Endothelial cell of umbilical vein (primary cell): ENCODE data around the gene KIF26A. TPM values are rescaled to one million over a fixed set of nuclear protein-coding genes. Genes with fewer than 3 reads are reported as not detected.

Experiments
- BruUV-seq: library from RNA; stranded (reverse); fragments of 400-500 nt; replicated peaks from 2 replicates; lab custom pipeline; 2021; lab: Mats Ljungman, UMichigan
- CTCF ChIA-PET: fragments of 300-600, 350-600 bp; sonication (Branson Sonifier 250); formaldehyde crosslinking; loops from one replicate; lab custom pipeline; 2021; ENCODE audit warnings: antibody characterized with exemption, inconsistent platforms; lab: Charles Lee
- POLR2A ChIA-PET: fragments of 300-600, 350-600 bp; sonication (Branson Sonifier 250); formaldehyde crosslinking; loops from one replicate; lab custom pipeline; 2021; ENCODE audit warnings: antibody characterized with exemption, inconsistent platforms; lab: Charles Lee
- DNase-seq: peaks from one replicate; pipeline ENCODE4 v3.0.0-alpha.2; 2011; ENCODE audit warnings: low read depth, low spot score
- FAIRE-seq: peaks from 2 replicates; lab custom pipeline; 2011; peaks lifted over from hg19 to GRCh38; lab: Jason Lieb, UNC
- H2AFZ ChIP-seq: 2 replicates; pipeline ENCODE4 v1.6.0; 2012; ENCODE audit warnings: low read depth, low read length, control low read depth, inconsistent platforms
- H3K27ac ChIP-seq: 2 replicates; pipeline ENCODE4 v1.5.1; 2011; ENCODE audit warnings: low read depth, mild to moderate bottlenecking, control low read depth, low read length, moderate library complexity; ENCODE audit not compliant: insufficient read depth
- H3K27me3 ChIP-seq, 2 experiments: 2 replicates each; pipeline versions ENCODE4 v1.6.0 to v1.6.1; 2011; ENCODE audit warnings: low read length in 2 of 2, mixed read lengths in 1 of 2; ENCODE audit not compliant: control insufficient read depth in 2 of 2, insufficient read depth in 2 of 2
- H3K36me3 ChIP-seq, 2 experiments: 2 replicates in 1 of 2; 3 replicates in 1 of 2; pipeline ENCODE4 v1.5.1; 2011; ENCODE audit warnings: low read length in 2 of 2, mild to moderate bottlenecking in 1 of 2, moderate library complexity in 1 of 2; ENCODE audit not compliant: control insufficient read depth in 2 of 2, insufficient read depth in 2 of 2; ENCODE audit errors: extremely low read depth in 1 of 2
- H3K4me1 ChIP-seq: 3 replicates; pipeline ENCODE4 v1.5.1; 2011; ENCODE audit warnings: mild to moderate bottlenecking, low read length; ENCODE audit not compliant: control insufficient read depth, insufficient read depth; ENCODE audit errors: extremely low read depth
- H3K4me2 ChIP-seq: 2 replicates; pipeline ENCODE4 v1.6.1; 2011; ENCODE audit warnings: low read length, control low read depth, mixed read lengths; ENCODE audit not compliant: insufficient read depth
- H3K4me3 ChIP-seq, 3 experiments: fragments of 200-600 bp in 1 of 3; sonication (generic), shearing (Covaris generic) in 1 of 3; replicated peaks in 1 of 3; 2 replicates each; pipeline ENCODE4 v1.5.1; 2011 to 2016; ENCODE audit warnings: control low read depth in 3 of 3, low read length in 3 of 3, mild to moderate bottlenecking in 2 of 3, inconsistent platforms in 1 of 3, low read depth in 1 of 3, moderate library complexity in 1 of 3; ENCODE audit not compliant: insufficient read depth in 1 of 3
- H3K79me2 ChIP-seq: 2 replicates; pipeline ENCODE4 v1.6.0; 2012; ENCODE audit warnings: low read length, inconsistent platforms; ENCODE audit not compliant: control insufficient read depth, insufficient read depth
- H3K9ac ChIP-seq: replicated peaks from 2 replicates; pipeline ENCODE3; 2011; ENCODE audit warnings: low read length, control low read depth; ENCODE audit not compliant: insufficient read depth; ENCODE audit errors: extremely low read depth
- H3K9me1 ChIP-seq: replicated peaks from 3 replicates; pipeline ENCODE4 v1.6.0; 2011; ENCODE audit warnings: mild to moderate bottlenecking, low read length; ENCODE audit not compliant: control insufficient read depth, insufficient read depth; ENCODE audit errors: extremely low read depth
- H3K9me3 ChIP-seq: replicated peaks from 2 replicates; pipeline ENCODE4 v1.5.1; 2012; ENCODE audit warnings: low read length, inconsistent platforms; ENCODE audit not compliant: control insufficient read depth, insufficient read depth
- H4K20me1 ChIP-seq: replicated peaks from 2 replicates; pipeline ENCODE3; 2011; ENCODE audit warnings: mild to moderate bottlenecking, low read length; ENCODE audit not compliant: control insufficient read depth, insufficient read depth; ENCODE audit errors: extremely low read depth
- EZH2 ChIP-seq: IDR thresholded peaks from 2 replicates; pipeline ENCODE4 v1.6.1; 2012; ENCODE audit warnings: borderline replicate concordance, low read depth, mild to moderate bottlenecking, moderate library complexity, low read length, inconsistent platforms; ENCODE audit not compliant: severe bottlenecking
- FOS ChIP-seq: IDR thresholded peaks from 2 replicates; pipeline ENCODE4 v1.6.1; 2011; ENCODE audit warnings: mild to moderate bottlenecking, low read length, moderate library complexity, borderline replicate concordance; ENCODE audit not compliant: insufficient read depth
- GATA2 ChIP-seq: IDR thresholded peaks from 2 replicates; pipeline ENCODE4 v1.7.0; 2011; ENCODE audit warnings: low read depth, mild to moderate bottlenecking, moderate library complexity, mixed read lengths, low read length; ENCODE audit not compliant: insufficient read length, insufficient read depth
- JUN ChIP-seq: IDR thresholded peaks from 2 replicates; pipeline ENCODE4 v1.6.1; 2011; ENCODE audit warnings: borderline replicate concordance, low read depth; ENCODE audit not compliant: insufficient read length, insufficient read depth
- MYC ChIP-seq: IDR thresholded peaks from one replicate; pipeline ENCODE4 v1.6.1; 2011; ENCODE audit warnings: mild to moderate bottlenecking, low read depth, low read length
- POLR2A ChIP-seq: IDR thresholded peaks from 2 replicates; pipeline ENCODE4 v1.6.1; 2012; ENCODE audit warnings: low read depth, mild to moderate bottlenecking, control low read depth, low read length
- POLR2AphosphoS5 ChIP-seq: IDR thresholded peaks from 2 replicates; pipeline ENCODE4 v1.6.1; 2012; ENCODE audit warnings: low read depth, mild to moderate bottlenecking, control low read depth, low read length, moderate library complexity; ENCODE audit not compliant: insufficient read depth
- dilution Hi-C: fragments of 300-500 bp; cut with MboI; formaldehyde crosslinking; loops from one replicate; pipeline ENCODE4 v1.15.0; 2019; ENCODE audit warnings: low sequenced_read_pairs; ENCODE audit not compliant: extremely low pct_ligation_motif_present
- intact Hi-C: fragments of 100-400 bp; cut with micrococcal nuclease; formaldehyde crosslinking; loops from one replicate; pipeline ENCODE4 v1.10.0; 2022
- polyA plus RNA-seq, 4 experiments: library from polyadenylated mRNA; depleted of rRNA in 3 of 4; stranded (reverse) in 3 of 4; unstranded in 1 of 4; fragments of >200 nt; gene quantifications; 2 replicates each; pipeline versions ENCODE4 v1.2.1 to v1.2.3, GENCODE V29; 2011 to 2012; ENCODE audit warnings: missing spikeins in 1 of 4
- total RNA-seq: library from RNA; stranded (reverse); gene quantifications from 2 replicates; pipeline ENCODE4 v1.2.3, GENCODE V29; 2021
- TF ChIP-seq, protein P1 (sequence below), 2 donors: IDR thresholded peaks; 1 replicate in 1 of 2; 2 replicates in 1 of 2; pipeline ENCODE4 v1.5.1; 2011; ENCODE audit warnings: low read length in 2 of 2, mild to moderate bottlenecking in 2 of 2, moderate library complexity in 2 of 2, control low read depth in 1 of 2, inconsistent platforms in 1 of 2, low read depth in 1 of 2; ENCODE audit not compliant: insufficient read depth in 1 of 2; ENCODE audit errors: extremely low read depth in 1 of 2
- TF ChIP-seq, protein P2 (sequence below): IDR thresholded peaks from 2 replicates; pipeline ENCODE4 v1.6.1; 2011; ENCODE audit not compliant: insufficient read depth, insufficient read length

KIF26A gene
- total and polyA plus RNA-seq, 2 donors (not counting 3 experiments of a cell fraction or from before 2014, with no cell fraction given) = 3.6 to 10.7 TPM

DNA sequence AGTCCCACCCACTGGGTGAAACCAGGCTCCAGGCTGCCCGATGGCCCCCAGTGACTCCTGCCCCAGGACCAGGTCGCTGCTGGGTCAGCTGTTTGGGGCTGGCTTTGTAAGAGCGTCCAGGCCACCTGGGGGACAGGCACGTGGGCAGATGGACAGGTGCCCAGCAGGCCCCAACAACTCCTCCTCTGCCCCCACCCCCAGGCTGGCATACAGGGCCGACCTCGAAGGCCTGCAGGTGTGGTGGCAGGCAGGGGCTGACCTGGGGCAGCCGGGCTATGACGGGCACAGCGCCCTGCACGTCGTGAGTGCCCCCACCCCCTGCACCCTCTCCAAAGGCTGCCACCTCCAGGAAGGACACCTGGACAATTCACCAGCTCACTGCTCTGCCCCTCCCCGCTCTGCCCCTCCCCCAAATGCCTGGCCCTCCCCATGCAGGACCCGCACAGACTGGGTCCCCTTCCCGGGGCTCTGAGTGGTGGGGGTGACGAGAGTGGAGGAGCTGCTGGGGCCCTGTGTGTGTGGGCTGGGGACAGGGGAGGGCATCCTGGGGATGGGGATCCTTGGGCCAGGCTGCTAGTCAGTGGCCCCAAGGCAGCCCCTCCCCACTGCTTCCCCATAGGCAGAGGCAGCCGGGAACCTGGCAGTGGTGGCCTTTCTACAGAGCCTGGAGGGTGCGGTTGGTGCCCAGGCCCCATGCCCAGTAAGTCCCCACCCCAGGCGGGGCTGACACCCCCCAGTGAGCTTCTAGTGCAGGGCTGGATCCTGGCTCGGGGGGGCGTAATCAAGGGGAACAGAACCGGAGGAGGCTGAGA lies 26.9 kb upstream of the KIF26A start:
- no TSS peak for BruUV-seq
- intact Hi-C loops (no loop called here), dilution Hi-C loops (no loop called here)

More for the DNA sequence above, 26.9 kb upstream of the KIF26A start:
- CTCF ChIA-PET = interaction anchor here (1.8 to 2.4 kb wide), 2 partner anchors 17 to 453 kb away, joined by 5 to 7 read pairs; no protein-coding TSS in a partner anchor
- no peaks in the 10 kb centered on the region for H4K20me1 ChIP-seq
- H3K9me1 ChIP-seq = no peaks in the 10 kb centered on the region
- H3K9ac ChIP-seq = no peak overlapping the region
- no peak overlapping the region for H3K4me3 ChIP-seq
- H3K27ac ChIP-seq = no peak overlapping the region
- H3K9me3 ChIP-seq = no peaks in the 10 kb centered on the region
- no peaks in the 10 kb centered on the region for H3K4me1 ChIP-seq
- peaks cover 7 to 8% of the 10 kb centered on the region in 2 experiments for H3K27me3 ChIP-seq
- FAIRE-seq (no peak), DNase-seq (no peak)
- H2AFZ ChIP-seq = no peak overlapping the region
- TF ChIP-seq POLR2A (no peak), POLR2AphosphoS5 (no peak), FOS (no peak), JUN (no peak), EZH2 (no peak), GATA2 (no peak), MYC (no peak)
- TF ChIP-seq, protein P1, sequence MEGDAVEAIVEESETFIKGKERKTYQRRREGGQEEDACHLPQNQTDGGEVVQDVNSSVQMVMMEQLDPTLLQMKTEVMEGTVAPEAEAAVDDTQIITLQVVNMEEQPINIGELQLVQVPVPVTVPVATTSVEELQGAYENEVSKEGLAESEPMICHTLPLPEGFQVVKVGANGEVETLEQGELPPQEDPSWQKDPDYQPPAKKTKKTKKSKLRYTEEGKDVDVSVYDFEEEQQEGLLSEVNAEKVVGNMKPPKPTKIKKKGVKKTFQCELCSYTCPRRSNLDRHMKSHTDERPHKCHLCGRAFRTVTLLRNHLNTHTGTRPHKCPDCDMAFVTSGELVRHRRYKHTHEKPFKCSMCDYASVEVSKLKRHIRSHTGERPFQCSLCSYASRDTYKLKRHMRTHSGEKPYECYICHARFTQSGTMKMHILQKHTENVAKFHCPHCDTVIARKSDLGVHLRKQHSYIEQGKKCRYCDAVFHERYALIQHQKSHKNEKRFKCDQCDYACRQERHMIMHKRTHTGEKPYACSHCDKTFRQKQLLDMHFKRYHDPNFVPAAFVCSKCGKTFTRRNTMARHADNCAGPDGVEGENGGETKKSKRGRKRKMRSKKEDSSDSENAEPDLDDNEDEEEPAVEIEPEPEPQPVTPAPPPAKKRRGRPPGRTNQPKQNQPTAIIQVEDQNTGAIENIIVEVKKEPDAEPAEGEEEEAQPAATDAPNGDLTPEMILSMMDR (IDR thresholded peaks at IDR 0.05; ENCODE audit: extremely low read depth in 1 of 2, insufficient read depth in 1 of 2, low read depth in 1 of 2, low read length in 2 of 2) = no peak
- TF ChIP-seq, protein P2, sequence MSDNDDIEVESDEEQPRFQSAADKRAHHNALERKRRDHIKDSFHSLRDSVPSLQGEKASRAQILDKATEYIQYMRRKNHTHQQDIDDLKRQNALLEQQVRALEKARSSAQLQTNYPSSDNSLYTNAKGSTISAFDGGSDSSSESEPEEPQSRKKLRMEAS = no peak
- no peaks in the 10 kb centered on the region for H3K79me2 ChIP-seq
- H3K4me2 ChIP-seq = no peak overlapping the region
- H3K36me3 ChIP-seq = no peaks in the 10 kb centered on the region
- POLR2A ChIA-PET = no interaction called here
